ENCODE measurements around the gene DDX10.

Gene DDX10

DNA sequence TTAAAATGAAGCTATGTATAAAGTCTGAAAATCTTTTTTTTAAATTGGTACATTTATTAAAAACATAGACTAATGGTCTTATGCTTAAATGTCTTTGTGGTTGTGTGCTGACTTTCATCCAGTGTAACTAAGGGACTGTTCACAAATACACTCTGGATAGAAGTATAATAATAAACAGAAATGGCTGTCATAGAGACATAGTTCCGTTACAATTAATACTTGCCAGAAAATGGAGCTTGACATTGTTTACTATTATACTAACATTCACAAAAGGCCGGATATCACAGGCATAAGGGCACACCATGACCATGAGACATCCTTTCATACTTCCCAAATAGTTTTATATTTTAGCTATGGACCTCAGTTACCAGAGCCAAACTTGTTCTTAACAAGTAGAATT is 161.3 kb downstream of the DDX10 start:
- no peak overlapping the region for H2AK5ac ChIP-seq (ENCODE audit: low read length)
- no peak overlapping the region for H3K4me2 ChIP-seq (ENCODE audit: low read length)
- no peak overlapping the region for H3K27ac ChIP-seq (ENCODE audit: low read depth, low read length)
- WGBS (ENCODE audit: extremely low coverage, insufficient coverage, insufficient read length): no CpG with 5 or more reads among the region's 2 CpGs
- no peaks in the 10 kb centered on the region for H3K36me3 ChIP-seq (ENCODE audit: control insufficient read depth in 1 of 2, insufficient read depth in 2 of 2, low read length in 2 of 2)
- H4K8ac ChIP-seq (ENCODE audit: low read depth, low read length): no peak overlapping the region
- no peaks in the 10 kb centered on the region for H3K4me1 ChIP-seq (ENCODE audit: control insufficient read depth in 1 of 2, insufficient read depth in 2 of 2, low read length in 2 of 2)
- H4K91ac ChIP-seq (ENCODE audit: low read depth, low read length): no peak overlapping the region
- H3K79me1 ChIP-seq (ENCODE audit: low read length): no peaks in the 10 kb centered on the region
- H3K4me3 ChIP-seq (ENCODE audit: low read depth, low read length): no peak overlapping the region
- H2AFZ ChIP-seq (ENCODE audit: insufficient read depth, low read length, poor library complexity): no peak overlapping the region
- no peak overlapping the region for H3K18ac ChIP-seq (ENCODE audit: low read length)
- no peak overlapping the region for H2BK5ac ChIP-seq (ENCODE audit: low read depth, low read length, poor library complexity)
- no peak overlapping the region for H4K12ac ChIP-seq (ENCODE audit: low read depth, low read length)
- H3K14ac ChIP-seq (ENCODE audit: low read length): no peak overlapping the region
- no peaks in the 10 kb centered on the region for H3K9me3 ChIP-seq (ENCODE audit: insufficient read depth, low read depth, low read length)
- no peak for DNase-seq
- H3K27me3 ChIP-seq (ENCODE audit: insufficient read depth, low read length): no peaks in the 10 kb centered on the region
- no peak overlapping the region for H3K4ac ChIP-seq (ENCODE audit: low read depth, low read length)
- no peak overlapping the region for H2BK12ac ChIP-seq (ENCODE audit: low read length)
- H3K79me2 ChIP-seq (ENCODE audit: control insufficient read depth, insufficient read depth, low read length, poor library complexity): no peaks in the 10 kb centered on the region
- H2BK120ac ChIP-seq (ENCODE audit: insufficient read depth, low read length, poor library complexity): no peak overlapping the region
- H3K9ac ChIP-seq (ENCODE audit: low read length): no peak overlapping the region
- no peak overlapping the region for H3K23ac ChIP-seq (ENCODE audit: low read length)

DNA sequence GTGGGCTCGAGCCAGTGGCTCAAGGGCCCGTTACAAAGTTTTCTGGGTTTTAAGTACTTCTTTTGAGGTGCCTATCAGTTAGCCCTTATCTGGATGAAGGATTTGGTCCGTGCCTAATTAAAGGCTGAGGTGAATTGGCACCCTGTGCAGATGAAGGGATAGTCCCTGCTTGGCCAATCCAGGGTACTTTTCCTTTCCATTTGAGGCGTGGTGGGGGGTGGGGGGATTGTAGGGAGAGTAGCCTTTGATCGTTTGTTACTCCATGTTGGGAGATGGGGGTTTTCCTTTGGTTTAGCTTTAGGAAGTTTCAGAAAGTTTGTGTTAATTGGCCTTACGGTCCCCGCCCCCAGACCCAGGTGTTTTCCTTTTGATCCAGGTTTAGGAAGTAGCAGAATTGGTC is 170.8 kb downstream of the DDX10 start:
- H3K27me3 ChIP-seq (ENCODE audit: insufficient read depth, low read length): no peaks in the 10 kb centered on the region

DNA sequence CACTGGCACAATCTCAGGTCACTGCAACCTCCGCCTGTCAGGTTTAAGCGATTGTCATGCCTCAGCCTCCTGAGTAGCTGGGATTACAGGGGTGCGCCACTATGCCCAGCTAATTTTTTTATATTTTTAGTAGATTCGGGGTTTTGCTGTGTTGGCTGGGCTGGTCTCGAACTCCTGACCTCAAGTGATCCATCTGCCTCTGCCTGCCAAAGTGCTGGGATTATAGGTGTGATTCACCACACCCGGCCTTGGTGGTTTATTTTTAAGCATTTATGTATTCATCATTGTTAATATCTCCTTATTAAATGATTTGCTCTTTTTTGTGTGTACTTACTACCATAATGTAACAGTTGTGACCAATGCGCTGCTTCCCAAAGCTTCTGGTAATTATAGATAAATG is 171.7 kb downstream of the DDX10 start:
- Histone ChIP-seq H3K9ac (ENCODE audit: low read length) (no peak overlapping the region), H3K79me2 (ENCODE audit: control insufficient read depth, insufficient read depth, low read length, poor library complexity) (no peaks in the 10 kb centered on the region)
- no CpG with 5 or more reads among the region's 7 CpGs for WGBS (ENCODE audit: extremely low coverage, insufficient coverage, insufficient read length)

More for the DNA sequence above, 170.8 kb downstream of the DDX10 start:
- no peaks in the 10 kb centered on the region for H3K79me2 ChIP-seq (ENCODE audit: control insufficient read depth, insufficient read depth, low read length, poor library complexity)
- H3K79me1 ChIP-seq (ENCODE audit: low read length): no peaks in the 10 kb centered on the region
- H3K14ac ChIP-seq (ENCODE audit: low read length): no peak overlapping the region
- H3K4me1 ChIP-seq (ENCODE audit: control insufficient read depth in 1 of 2, insufficient read depth in 2 of 2, low read length in 2 of 2): no peaks in the 10 kb centered on the region
- H4K8ac ChIP-seq (ENCODE audit: low read depth, low read length): no peak overlapping the region
- no peak overlapping the region for H3K9ac ChIP-seq (ENCODE audit: low read length)
- no peak overlapping the region for H2BK120ac ChIP-seq (ENCODE audit: insufficient read depth, low read length, poor library complexity)
- H3K36me3 ChIP-seq (ENCODE audit: control insufficient read depth in 1 of 2, insufficient read depth in 2 of 2, low read length in 2 of 2): no peaks in the 10 kb centered on the region
- H3K4me3 ChIP-seq (ENCODE audit: low read depth, low read length): no peak overlapping the region
- no peak overlapping the region for H3K4ac ChIP-seq (ENCODE audit: low read depth, low read length)
- H3K9me3 ChIP-seq (ENCODE audit: insufficient read depth, low read depth, low read length): no peaks in the 10 kb centered on the region
- H2BK12ac ChIP-seq (ENCODE audit: low read length): no peak overlapping the region
- H2AFZ ChIP-seq (ENCODE audit: insufficient read depth, low read length, poor library complexity): no peak overlapping the region
- no peak overlapping the region for H3K4me2 ChIP-seq (ENCODE audit: low read length)
- no peak for DNase-seq
- no peak overlapping the region for H4K91ac ChIP-seq (ENCODE audit: low read depth, low read length)
- no peak overlapping the region for H2BK5ac ChIP-seq (ENCODE audit: low read depth, low read length, poor library complexity)
- no CpG with 5 or more reads among the region's 7 CpGs for WGBS (ENCODE audit: extremely low coverage, insufficient coverage, insufficient read length)
- H4K12ac ChIP-seq (ENCODE audit: low read depth, low read length): no peak overlapping the region
- no peak overlapping the region for H2AK5ac ChIP-seq (ENCODE audit: low read length)
- no peak overlapping the region for H3K23ac ChIP-seq (ENCODE audit: low read length)
- no peak overlapping the region for H3K27ac ChIP-seq (ENCODE audit: low read depth, low read length)
- H3K18ac ChIP-seq (ENCODE audit: low read length): no peak overlapping the region

DNA sequence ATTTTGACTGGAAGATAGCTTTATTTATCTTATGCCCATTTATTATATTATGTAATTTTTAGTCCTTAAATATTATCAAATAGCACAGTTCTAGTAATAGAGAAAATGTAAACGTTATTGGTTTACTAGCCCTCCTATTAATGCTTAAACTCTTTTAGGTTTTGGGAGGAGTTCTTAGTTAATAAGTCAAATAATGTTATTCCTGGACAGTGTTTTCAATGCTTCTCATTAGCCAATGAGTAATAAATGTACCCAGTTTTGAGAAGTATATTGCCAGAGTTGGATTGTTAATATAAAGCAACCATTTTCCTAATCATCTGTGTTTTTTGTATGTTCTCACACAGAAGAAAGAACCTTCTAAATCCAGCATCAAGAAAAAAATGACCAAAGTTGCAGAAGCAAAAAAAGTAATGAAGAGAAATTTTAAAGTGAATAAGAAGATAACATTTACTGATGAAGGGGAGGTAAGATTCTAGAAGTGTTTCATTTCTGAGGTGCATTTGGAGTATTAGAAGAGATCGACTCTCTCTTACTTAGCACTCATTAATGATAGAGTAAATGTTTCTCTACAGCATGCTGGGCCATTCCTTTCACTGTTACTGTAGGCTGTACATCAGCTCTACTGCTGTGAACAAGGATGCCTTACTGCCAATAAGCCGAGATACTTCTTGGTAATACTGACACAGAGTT is 173.4 kb downstream of the DDX10 start:
- Histone ChIP-seq H4K8ac (ENCODE audit: low read depth, low read length) (no peak overlapping the region), H3K18ac (ENCODE audit: low read length) (no peak overlapping the region), H3K9me3 (ENCODE audit: insufficient read depth, low read depth, low read length) (no peaks in the 10 kb centered on the region), H2BK5ac (ENCODE audit: low read depth, low read length, poor library complexity) (no peak overlapping the region), H3K4me2 (ENCODE audit: low read length) (no peak overlapping the region), H3K4me3 (ENCODE audit: low read depth, low read length) (no peak overlapping the region), H3K36me3 (ENCODE audit: control insufficient read depth in 1 of 2, insufficient read depth in 2 of 2, low read length in 2 of 2) (no peaks in the 10 kb centered on the region), H2AFZ (ENCODE audit: insufficient read depth, low read length, poor library complexity) (no peak overlapping the region), H3K4me1 (ENCODE audit: control insufficient read depth in 1 of 2, insufficient read depth in 2 of 2, low read length in 2 of 2) (no peaks in the 10 kb centered on the region), H3K79me1 (ENCODE audit: low read length) (no peaks in the 10 kb centered on the region), H4K91ac (ENCODE audit: low read depth, low read length) (no peak overlapping the region), H3K23ac (ENCODE audit: low read length) (no peak overlapping the region), H3K27me3 (ENCODE audit: insufficient read depth, low read length) (no peaks in the 10 kb centered on the region), H2AK5ac (ENCODE audit: low read length) (no peak overlapping the region), H3K14ac (ENCODE audit: low read length) (no peak overlapping the region), H2BK12ac (ENCODE audit: low read length) (no peak overlapping the region), H3K4ac (ENCODE audit: low read depth, low read length) (no peak overlapping the region), H2BK120ac (ENCODE audit: insufficient read depth, low read length, poor library complexity) (no peak overlapping the region), H4K12ac (ENCODE audit: low read depth, low read length) (no peak overlapping the region), H3K27ac (ENCODE audit: low read depth, low read length) (no peak overlapping the region), H3K79me2 (ENCODE audit: control insufficient read depth, insufficient read depth, low read length, poor library complexity) (no peaks in the 10 kb centered on the region), H3K9ac (ENCODE audit: low read length) (no peak overlapping the region)
- no peak for DNase-seq
- no CpG with 5 or more reads among the region's 3 CpGs for WGBS (ENCODE audit: extremely low coverage, insufficient coverage, insufficient read length)

More for the DNA sequence above, 171.7 kb downstream of the DDX10 start:
- H2BK12ac ChIP-seq (ENCODE audit: low read length): no peak overlapping the region
- H3K27ac ChIP-seq (ENCODE audit: low read depth, low read length): no peak overlapping the region
- H3K23ac ChIP-seq (ENCODE audit: low read length): no peak overlapping the region
- no peak overlapping the region for H3K4me3 ChIP-seq (ENCODE audit: low read depth, low read length)
- no peak overlapping the region for H4K8ac ChIP-seq (ENCODE audit: low read depth, low read length)
- no peak overlapping the region for H3K14ac ChIP-seq (ENCODE audit: low read length)
- H2BK5ac ChIP-seq (ENCODE audit: low read depth, low read length, poor library complexity): no peak overlapping the region
- no peak overlapping the region for H2AFZ ChIP-seq (ENCODE audit: insufficient read depth, low read length, poor library complexity)
- H4K91ac ChIP-seq (ENCODE audit: low read depth, low read length): no peak overlapping the region
- DNase-seq: no peak
- no peaks in the 10 kb centered on the region for H3K4me1 ChIP-seq (ENCODE audit: control insufficient read depth in 1 of 2, insufficient read depth in 2 of 2, low read length in 2 of 2)
- no peak overlapping the region for H2BK120ac ChIP-seq (ENCODE audit: insufficient read depth, low read length, poor library complexity)
- no peak overlapping the region for H4K12ac ChIP-seq (ENCODE audit: low read depth, low read length)
- H3K4me2 ChIP-seq (ENCODE audit: low read length): no peak overlapping the region
- no peaks in the 10 kb centered on the region for H3K9me3 ChIP-seq (ENCODE audit: insufficient read depth, low read depth, low read length)
- H3K18ac ChIP-seq (ENCODE audit: low read length): no peak overlapping the region
- H3K79me1 ChIP-seq (ENCODE audit: low read length): no peaks in the 10 kb centered on the region
- no peak overlapping the region for H3K4ac ChIP-seq (ENCODE audit: low read depth, low read length)
- H3K27me3 ChIP-seq (ENCODE audit: insufficient read depth, low read length): no peaks in the 10 kb centered on the region
- no peaks in the 10 kb centered on the region for H3K36me3 ChIP-seq (ENCODE audit: control insufficient read depth in 1 of 2, insufficient read depth in 2 of 2, low read length in 2 of 2)
- H2AK5ac ChIP-seq (ENCODE audit: low read length): no peak overlapping the region

Data from trophoblast cell (in vitro differentiated cells and primary cell).